22Rv1 (cell line): ENCODE measurements around the gene FAM221B.

Experiments used
- ZFX ChIP-seq: fragments of 450-650 bp; IDR thresholded peaks from 2 replicates; pipeline ENCODE4 v1.6.1; 2017; ENCODE audit warnings: antibody characterized with exemption, borderline replicate concordance
- TF ChIP-seq, protein P1 (sequence below): fragments of 450-650 bp; IDR thresholded peaks from 2 replicates; pipeline ENCODE4 v1.5.1; 2017; ENCODE audit warnings: mild to moderate bottlenecking

DNA sequence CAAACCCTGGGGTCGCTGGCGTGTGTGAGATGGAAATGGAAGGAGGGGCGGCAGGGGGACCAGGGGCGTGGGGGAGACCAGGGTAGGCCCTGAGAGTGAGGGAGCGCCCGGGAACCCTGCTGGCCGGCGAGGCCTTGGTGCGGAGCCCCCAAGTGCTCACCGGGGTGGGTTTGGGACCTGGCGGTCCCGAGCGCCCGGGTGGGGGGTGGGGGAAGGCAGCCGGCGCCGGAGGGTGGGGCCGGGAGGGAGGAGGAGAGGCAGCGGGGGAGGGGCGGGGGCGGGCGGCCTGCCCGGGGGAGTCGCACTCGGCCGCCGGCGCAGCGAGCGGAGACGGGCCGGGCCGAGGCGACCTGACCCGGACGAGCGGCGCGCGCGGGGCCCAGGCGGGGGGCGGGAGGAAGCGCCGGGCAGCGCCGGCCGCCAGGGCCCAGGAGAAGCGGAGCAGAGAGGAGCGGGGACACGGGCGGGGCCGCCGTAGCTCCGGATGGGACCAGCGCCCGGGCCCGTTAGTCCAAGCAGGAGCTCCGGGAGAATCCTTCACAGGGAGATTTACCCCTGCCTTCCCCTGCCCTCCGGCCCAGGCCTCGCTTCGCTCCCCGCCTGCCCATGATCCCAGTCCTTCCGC is 37.1 kb downstream of the FAM221B start, which contains the start of gene NPR2:
- TF ChIP-seq, protein P1, sequence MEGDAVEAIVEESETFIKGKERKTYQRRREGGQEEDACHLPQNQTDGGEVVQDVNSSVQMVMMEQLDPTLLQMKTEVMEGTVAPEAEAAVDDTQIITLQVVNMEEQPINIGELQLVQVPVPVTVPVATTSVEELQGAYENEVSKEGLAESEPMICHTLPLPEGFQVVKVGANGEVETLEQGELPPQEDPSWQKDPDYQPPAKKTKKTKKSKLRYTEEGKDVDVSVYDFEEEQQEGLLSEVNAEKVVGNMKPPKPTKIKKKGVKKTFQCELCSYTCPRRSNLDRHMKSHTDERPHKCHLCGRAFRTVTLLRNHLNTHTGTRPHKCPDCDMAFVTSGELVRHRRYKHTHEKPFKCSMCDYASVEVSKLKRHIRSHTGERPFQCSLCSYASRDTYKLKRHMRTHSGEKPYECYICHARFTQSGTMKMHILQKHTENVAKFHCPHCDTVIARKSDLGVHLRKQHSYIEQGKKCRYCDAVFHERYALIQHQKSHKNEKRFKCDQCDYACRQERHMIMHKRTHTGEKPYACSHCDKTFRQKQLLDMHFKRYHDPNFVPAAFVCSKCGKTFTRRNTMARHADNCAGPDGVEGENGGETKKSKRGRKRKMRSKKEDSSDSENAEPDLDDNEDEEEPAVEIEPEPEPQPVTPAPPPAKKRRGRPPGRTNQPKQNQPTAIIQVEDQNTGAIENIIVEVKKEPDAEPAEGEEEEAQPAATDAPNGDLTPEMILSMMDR, result no peak
- no peak for TF ChIP-seq ZFX
